PC-3 (cell line): ENCODE results near the gene CHRNB4. TPM values are rescaled to one million over a fixed set of nuclear protein-coding genes. Genes with fewer than 3 reads are reported as not detected.

ENCODE experiments used
- ATAC-seq: fragments of 200-7000 bp; cut with Tn5 transposase; 2 replicates; pipeline ENCODE4 v1.9.1; 2020; ENCODE audit warnings: mild to moderate bottlenecking, moderate library complexity
- BruUV-seq: library from RNA; stranded (reverse); fragments of 400-500 nt; replicated peaks from 2 replicates; lab custom pipeline; 2021; lab: Mats Ljungman, UMichigan
- CTCF ChIA-PET: fragments of 300-600 bp; sonication (Branson Sonifier 250); formaldehyde crosslinking; loops from one replicate; lab custom pipeline; 2022; ENCODE audit warnings: antibody characterized with exemption; lab: Charles Lee
- POLR2A ChIA-PET: fragments of 300-600 bp; sonication (Branson Sonifier 250); formaldehyde crosslinking; loops from one replicate; lab custom pipeline; 2022; ENCODE audit warnings: antibody characterized with exemption; ENCODE audit not compliant: unreplicated experiment; lab: Charles Lee
- DNase-seq: peaks from one replicate; pipeline ENCODE4 v3.0.0-alpha.2; 2015
- H2AFZ ChIP-seq: fragments of 300-600 bp; sonication (generic); 2 replicates; pipeline ENCODE4 v1.6.0; 2016; ENCODE audit warnings: antibody characterized with exemption, low read length
- H3F3A ChIP-seq: fragments of 300-600 bp; sonication (generic); one replicate; pipeline ENCODE4 v1.6.0; 2017; ENCODE audit warnings: antibody characterized with exemption, low read length, control low read depth, mild to moderate bottlenecking; ENCODE audit not compliant: unreplicated experiment
- H3K27ac ChIP-seq: fragments of 300-600 bp; sonication (generic); 2 replicates; pipeline ENCODE4 v1.5.1; 2016; ENCODE audit warnings: mild to moderate bottlenecking, low read length
- H3K27me3 ChIP-seq: fragments of 300-600 bp; sonication (generic); 2 replicates; pipeline ENCODE4 v1.6.1; 2016; ENCODE audit warnings: low read length, mixed read lengths
- H3K36me3 ChIP-seq: fragments of 300-600 bp; sonication (generic); 2 replicates; pipeline ENCODE4 v1.6.1; 2016; ENCODE audit warnings: low read depth, mixed run types, low read length, mixed read lengths
- H3K4me1 ChIP-seq: fragments of 300-600 bp; sonication (generic); 2 replicates; pipeline ENCODE4 v1.5.1; 2016; ENCODE audit warnings: low read length; ENCODE audit not compliant: insufficient read depth
- H3K4me2 ChIP-seq: fragments of 300-600 bp; sonication (generic); 2 replicates; pipeline ENCODE4 v1.6.0; 2016; ENCODE audit warnings: low read length
- H3K4me3 ChIP-seq: fragments of 300-600 bp; sonication (generic); 2 replicates; pipeline ENCODE4 v1.5.1; 2016; ENCODE audit warnings: mild to moderate bottlenecking, low read length, mixed read lengths
- H3K79me2 ChIP-seq: fragments of 300-600 bp; sonication (generic); 2 replicates; pipeline ENCODE4 v1.6.1; 2017; ENCODE audit warnings: low read length, mixed read lengths
- H3K9ac ChIP-seq: fragments of 300-600 bp; sonication (generic); 2 replicates; pipeline ENCODE4 v1.6.0; 2016; ENCODE audit warnings: mild to moderate bottlenecking, low read length
- H3K9me2 ChIP-seq: fragments of 300-600 bp; sonication (generic); replicated peaks from 2 replicates; pipeline ENCODE4 v1.6.1; 2016; ENCODE audit warnings: mixed run types, low read length, mixed read lengths
- H3K9me3 ChIP-seq: fragments of 300-600 bp; sonication (generic); 2 replicates; pipeline ENCODE4 v1.6.1; 2016; ENCODE audit warnings: low read length, mixed read lengths
- H4K20me1 ChIP-seq: fragments of 300-600 bp; sonication (generic); 2 replicates; pipeline ENCODE4 v1.6.1; 2016; ENCODE audit warnings: low read length, mixed read lengths
- EZH2 ChIP-seq: fragments of 300-600 bp; sonication (generic); IDR thresholded peaks from one replicate; pipeline ENCODE4 v1.6.1; 2017; ENCODE audit warnings: antibody characterized with exemption, mild to moderate bottlenecking, low read length; ENCODE audit not compliant: unreplicated experiment
- EZH2phosphoT487 ChIP-seq: fragments of 300-600 bp; sonication (generic); IDR thresholded peaks from 2 replicates; pipeline ENCODE4 v1.6.1; 2018; ENCODE audit warnings: mild to moderate bottlenecking, antibody characterized with exemption, low read length, borderline replicate concordance
- intact Hi-C: fragments of 100-400 bp; cut with micrococcal nuclease; formaldehyde crosslinking; loops from 2 replicates; pipeline ENCODE4 v1.9.0; 2023
- total RNA-seq: library from RNA; depleted of rRNA; stranded (reverse); fragments of >200 nt; gene quantifications from 2 replicates; pipeline ENCODE4 v1.2.3, GENCODE V29; 2014
- TF ChIP-seq, protein P1 (sequence below): fragments of 300-600 bp; sonication (generic); conservative IDR thresholded peaks from 2 replicates; pipeline ENCODE4 v1.5.1; 2017; ENCODE audit warnings: antibody characterized with exemption, low read depth, mild to moderate bottlenecking, low read length

CHRNB4 gene
- total RNA-seq, 1 experiment from 2014 or later, result not detected

- Histone ChIP-seq H3K4me1 (no peaks in the 10 kb centered on the region), H3K9me2 (no peaks in the 10 kb centered on the region), H3K4me3 (no peak overlapping the region), H3K79me2 (no peaks in the 10 kb centered on the region), H4K20me1 (no peaks in the 10 kb centered on the region), H3K9ac (no peak overlapping the region), H2AFZ (no peak overlapping the region), H3K4me2 (no peak overlapping the region), H3K36me3 (no peaks in the 10 kb centered on the region), H3F3A (no peaks in the 10 kb centered on the region), H3K27ac (no peak overlapping the region), H3K27me3 (peaks cover 22% of the 10 kb centered on the region), H3K9me3 (no peaks in the 10 kb centered on the region)
- ATAC-seq (no peak), DNase-seq (no peak)
- TF ChIP-seq EZH2, result no peak
- TF ChIP-seq, protein P1, sequence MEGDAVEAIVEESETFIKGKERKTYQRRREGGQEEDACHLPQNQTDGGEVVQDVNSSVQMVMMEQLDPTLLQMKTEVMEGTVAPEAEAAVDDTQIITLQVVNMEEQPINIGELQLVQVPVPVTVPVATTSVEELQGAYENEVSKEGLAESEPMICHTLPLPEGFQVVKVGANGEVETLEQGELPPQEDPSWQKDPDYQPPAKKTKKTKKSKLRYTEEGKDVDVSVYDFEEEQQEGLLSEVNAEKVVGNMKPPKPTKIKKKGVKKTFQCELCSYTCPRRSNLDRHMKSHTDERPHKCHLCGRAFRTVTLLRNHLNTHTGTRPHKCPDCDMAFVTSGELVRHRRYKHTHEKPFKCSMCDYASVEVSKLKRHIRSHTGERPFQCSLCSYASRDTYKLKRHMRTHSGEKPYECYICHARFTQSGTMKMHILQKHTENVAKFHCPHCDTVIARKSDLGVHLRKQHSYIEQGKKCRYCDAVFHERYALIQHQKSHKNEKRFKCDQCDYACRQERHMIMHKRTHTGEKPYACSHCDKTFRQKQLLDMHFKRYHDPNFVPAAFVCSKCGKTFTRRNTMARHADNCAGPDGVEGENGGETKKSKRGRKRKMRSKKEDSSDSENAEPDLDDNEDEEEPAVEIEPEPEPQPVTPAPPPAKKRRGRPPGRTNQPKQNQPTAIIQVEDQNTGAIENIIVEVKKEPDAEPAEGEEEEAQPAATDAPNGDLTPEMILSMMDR, result no peak
- no peak for TF ChIP-seq EZH2phosphoT487
- POLR2A ChIA-PET, result no interaction called here
- intact Hi-C loops, result no loop called here
- BruUV-seq, result no TSS peak
- CTCF ChIA-PET, result interaction anchor here (0.6 kb wide), 1 partner anchor 116 kb away, joined by 7 read pairs; no protein-coding TSS in a partner anchor
These were observed 19.1 kb downstream of the CHRNB4 start for GRCh38 chr15:78621810-78622402.

DNA sequence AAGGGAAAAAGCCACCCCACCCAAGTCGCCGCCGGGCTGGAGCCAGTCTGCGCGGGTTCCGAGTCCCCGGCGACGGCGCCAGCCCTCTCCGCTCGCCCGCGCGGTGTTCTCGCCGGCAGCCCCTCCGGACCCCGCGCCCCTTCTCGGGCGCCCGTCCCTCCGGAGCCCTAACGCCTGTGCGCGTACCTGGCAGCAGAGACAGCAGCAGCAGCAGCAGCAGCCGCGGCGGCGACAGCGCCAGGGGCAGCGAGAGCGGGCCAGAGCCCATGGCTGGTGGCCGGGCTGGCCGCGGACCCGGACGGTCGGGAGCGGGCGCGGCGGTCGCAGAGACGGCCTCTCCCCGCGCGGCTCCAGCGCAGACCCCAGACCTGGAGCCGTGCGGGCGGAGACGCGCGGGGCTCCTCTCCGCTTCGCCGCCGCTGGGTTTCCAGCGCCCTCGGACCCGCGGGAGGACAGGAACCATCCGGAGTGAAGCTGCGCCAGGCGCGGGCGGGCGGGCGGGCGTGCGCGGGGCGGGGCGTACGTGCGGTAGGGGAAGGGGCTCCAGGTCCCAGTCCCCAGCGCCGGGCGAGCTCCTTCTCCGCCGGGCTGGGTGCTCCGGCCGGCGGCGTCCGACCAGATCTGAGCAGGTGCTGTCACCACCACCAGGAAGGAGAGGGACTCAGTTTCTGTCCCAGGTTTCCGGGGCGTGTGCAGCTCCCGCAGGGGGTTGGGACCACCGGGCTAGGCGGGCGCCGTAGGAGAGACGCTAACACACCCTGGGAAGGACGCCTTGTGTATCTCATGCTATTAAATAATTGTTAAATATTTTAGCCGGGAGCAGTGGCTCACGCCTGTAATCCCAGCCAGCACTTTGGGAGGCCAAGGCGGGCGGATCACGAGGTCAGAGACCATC, 20.2 kb downstream of the CHRNB4 start, which contains the start of gene CHRNA3:
Gene CHRNA3, minus strand, starts transcription at position 470 of the 895 bp plus-strand sequence. Its CDS starts 202 bp downstream, at position 268.
- H3K4me3 ChIP-seq, result peak within 1 kb of the TSS; percentile 56; the same call in 1 of the 2 replicates
- no peak within 1 kb of the TSS for H3K27ac ChIP-seq
- intact Hi-C loops, result no loop called here
- no peaks in the 10 kb centered on the region for H3K36me3 ChIP-seq
- peaks cover 22% of the 10 kb centered on the region for H3K27me3 ChIP-seq
- H3K79me2 ChIP-seq, result no peaks in the 10 kb centered on the region
- no peaks in the 10 kb centered on the region for H3K9me3 ChIP-seq
- ATAC-seq (peak; percentile 31), DNase-seq (no peak)
- POLR2A ChIA-PET, result no interaction called here
- TF ChIP-seq EZH2, result peak; percentile 33
- TF ChIP-seq EZH2phosphoT487, result no peak
- TF ChIP-seq, protein P1, result no peak
- H4K20me1 ChIP-seq, result no peaks in the 10 kb centered on the region
- H3K9me2 ChIP-seq, result no peaks in the 10 kb centered on the region
- H3K9ac ChIP-seq, result no peak within 1 kb of the TSS
- H2AFZ ChIP-seq, result peak within 1 kb of the TSS; percentile 59; the same call in 1 of the 2 replicates
- H3K4me1 ChIP-seq, result no peaks in the 10 kb centered on the region
- BruUV-seq, result no TSS peak
- CTCF ChIA-PET, result no interaction called here
- H3K4me2 ChIP-seq, result peak within 1 kb of the TSS; percentile 77
- no peaks in the 10 kb centered on the region for H3F3A ChIP-seq
